VCaP (cell line): ENCODE data around the gene FBXL19.

Source experiments
- H3K27ac ChIP-seq: fragments of 450-650 bp; 2 replicates; pipeline ENCODE4 v1.5.1; 2017
- CTCF ChIP-seq: fragments of 450-650 bp; conservative IDR thresholded peaks from 2 replicates; pipeline ENCODE4 v1.5.1; 2017; ENCODE audit warnings: mild to moderate bottlenecking, moderate library complexity

FBXL19 gene

DNA sequence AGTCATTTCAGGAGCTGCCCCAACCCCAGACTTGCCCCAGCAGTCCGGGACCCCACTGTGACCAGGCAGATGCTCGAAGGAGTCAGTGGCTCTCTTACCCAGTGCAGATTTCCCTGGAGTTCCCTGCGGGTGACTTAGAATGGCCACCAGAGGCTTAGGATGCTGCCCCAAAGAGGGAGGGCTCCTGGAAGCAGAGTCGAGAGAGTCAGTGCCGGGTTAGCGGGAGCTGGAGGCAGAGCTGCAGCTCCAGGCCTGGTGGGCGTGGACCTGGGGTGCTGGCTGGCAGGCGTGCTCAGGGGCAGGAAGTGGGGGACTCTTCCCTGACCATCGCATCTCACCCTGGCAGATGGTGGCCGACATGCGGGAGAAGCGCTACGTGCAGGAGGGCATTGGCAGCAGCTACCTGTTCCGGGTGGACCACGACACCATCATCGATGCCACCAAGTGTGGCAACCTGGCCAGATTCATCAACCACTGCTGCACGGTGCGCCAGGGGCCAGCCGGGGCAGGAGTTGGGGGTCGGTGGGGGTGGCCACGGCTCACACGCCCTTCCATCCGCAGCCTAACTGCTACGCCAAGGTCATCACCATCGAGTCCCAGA, 60.0 kb downstream of the FBXL19 start:
- no peak for TF ChIP-seq CTCF
- no peak overlapping the region for H3K27ac ChIP-seq

DNA sequence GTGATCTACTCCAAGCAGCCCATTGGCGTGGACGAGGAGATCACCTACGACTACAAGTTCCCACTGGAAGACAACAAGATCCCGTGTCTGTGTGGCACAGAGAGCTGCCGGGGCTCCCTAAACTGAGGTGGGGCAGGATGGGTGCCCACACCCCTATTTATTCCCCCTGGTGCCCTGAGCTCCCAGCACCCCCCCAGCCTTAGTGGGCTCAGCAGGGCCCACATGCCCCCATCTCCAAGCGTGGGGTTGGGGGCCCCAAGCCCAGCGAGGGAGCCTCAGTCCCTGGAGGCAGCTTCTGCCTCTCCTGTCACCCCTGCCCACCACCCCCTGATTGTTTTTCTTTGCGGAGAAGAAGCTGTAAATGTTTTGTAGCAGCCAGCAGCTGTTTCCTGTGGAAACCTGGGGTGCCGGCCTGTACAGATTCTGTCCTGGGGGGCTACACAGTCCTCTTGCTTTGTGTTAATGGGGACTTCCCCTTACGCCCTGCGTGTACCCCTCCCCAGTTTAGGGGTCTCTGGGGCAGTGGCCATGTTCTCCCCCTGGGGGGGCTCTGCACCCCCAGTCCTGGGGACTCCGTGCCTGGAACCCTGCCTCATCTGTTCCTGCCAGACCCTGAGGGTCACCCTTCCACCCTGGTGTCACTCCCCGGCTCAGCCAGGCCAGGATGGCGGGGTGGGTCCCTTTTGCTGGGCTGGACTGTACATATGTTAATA, 60.7 kb downstream of the FBXL19 start:
- no peak overlapping the region for H3K27ac ChIP-seq
- no peak for TF ChIP-seq CTCF

DNA sequence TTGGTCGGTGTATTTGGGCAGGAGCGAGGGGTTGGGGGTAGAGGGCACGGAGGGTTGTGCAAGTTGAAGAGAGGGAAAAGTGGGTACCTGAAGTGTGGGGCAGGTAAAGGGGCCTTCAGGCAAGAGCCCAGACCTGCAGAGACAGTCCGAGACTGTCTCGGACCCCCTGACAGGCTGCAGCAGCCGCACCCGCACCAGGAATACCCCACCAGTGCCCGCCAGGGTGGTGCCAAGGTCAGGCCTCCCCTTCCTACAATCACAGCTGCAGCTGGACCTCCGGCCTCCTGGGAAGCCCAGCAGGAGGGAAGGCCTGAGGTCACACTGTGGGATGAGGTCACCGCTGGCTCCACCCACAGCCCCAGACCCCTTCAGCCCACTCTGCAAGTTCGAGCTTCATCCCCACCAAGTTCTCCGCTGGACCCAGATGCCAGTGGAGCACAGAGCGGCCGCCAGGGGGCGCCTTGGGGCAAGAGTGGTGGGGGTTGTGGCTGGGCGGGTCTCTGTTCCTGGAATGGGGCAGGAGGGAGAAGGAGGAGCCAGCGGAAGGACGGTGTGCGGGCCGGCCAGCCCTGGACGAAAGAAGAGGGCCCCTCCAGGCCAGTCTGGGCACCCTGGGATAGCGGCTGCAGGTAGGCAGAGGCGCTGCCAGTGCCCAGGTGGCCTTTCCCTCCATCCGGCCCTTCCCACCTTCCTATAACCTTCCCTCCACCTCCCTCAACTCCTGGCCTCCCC, 61.5 kb downstream of the FBXL19 start, which contains the start of gene HSD3B7:
TSS of gene HSD3B7 (plus strand) at position 539 of the 732 bp plus-strand sequence. CDS start 452 bp downstream, outside the sequence.
- no peak within 1 kb of the TSS for H3K27ac ChIP-seq
- TF ChIP-seq CTCF: peak; percentile 85

DNA sequence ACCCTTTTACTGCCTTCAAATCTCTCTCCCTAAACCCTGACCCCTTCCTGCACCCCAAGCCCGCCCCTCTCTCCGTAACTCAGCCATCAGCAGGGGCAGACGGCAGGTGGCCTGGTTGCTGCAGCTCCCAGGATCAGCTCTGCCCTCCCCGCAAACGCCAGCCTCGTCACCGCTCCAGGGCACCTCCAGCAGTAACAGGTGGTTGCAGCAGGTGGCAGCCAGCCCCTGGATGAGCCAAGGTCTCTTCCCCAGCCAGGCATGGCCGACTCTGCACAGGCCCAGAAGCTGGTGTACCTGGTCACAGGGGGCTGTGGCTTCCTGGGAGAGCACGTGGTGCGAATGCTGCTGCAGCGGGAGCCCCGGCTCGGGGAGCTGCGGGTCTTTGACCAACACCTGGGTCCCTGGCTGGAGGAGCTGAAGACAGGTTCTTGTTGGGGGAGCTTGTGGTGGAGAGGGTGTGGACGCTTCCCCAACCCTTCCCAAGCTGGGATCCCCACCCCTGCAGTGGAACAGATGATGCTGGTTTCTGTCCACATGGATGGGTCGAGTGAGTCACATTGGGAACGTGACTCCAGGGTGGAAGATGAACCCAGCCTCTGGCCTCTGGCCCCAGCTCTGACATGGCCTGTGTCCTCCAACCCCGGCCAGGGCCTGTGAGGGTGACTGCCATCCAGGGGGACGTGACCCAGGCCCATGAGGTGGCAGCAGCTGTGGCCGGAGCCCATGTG, 62.2 kb downstream of the FBXL19 start:
- H3K27ac ChIP-seq: no peak overlapping the region
- TF ChIP-seq CTCF: no peak

DNA sequence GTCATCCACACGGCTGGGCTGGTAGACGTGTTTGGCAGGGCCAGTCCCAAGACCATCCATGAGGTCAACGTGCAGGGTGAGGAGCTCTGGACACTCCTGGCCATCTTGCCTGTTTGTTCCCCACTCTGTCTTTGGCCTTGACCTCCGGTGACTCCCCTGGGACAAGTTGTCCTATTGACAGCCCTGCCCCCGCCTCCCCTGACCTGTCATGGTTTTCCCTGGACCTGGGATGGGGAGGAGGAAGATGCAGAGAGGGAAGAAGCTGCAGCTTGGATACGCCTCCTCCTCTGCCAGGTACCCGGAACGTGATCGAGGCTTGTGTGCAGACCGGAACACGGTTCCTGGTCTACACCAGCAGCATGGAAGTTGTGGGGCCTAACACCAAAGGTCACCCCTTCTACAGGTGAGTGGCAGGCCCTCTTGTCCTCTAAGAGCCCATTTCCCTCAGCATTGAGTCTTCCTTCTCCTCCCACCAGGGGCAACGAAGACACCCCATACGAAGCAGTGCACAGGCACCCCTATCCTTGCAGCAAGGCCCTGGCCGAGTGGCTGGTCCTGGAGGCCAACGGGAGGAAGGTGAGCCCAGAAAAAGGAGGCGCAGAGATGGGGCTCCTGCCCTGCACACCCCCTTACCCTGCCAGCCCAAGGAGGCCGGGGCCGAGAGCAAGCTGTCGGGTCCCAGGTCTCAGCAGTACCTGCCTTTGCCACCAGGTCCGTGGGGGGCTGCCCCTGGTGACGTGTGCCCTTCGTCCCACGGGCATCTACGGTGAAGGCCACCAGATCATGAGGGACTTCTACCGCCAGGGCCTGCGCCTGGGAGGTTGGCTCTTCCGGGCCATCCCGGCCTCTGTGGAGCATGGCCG, 63.0 kb downstream of the FBXL19 start:
- H3K27ac ChIP-seq: no peak overlapping the region
- TF ChIP-seq CTCF: no peak

DNA sequence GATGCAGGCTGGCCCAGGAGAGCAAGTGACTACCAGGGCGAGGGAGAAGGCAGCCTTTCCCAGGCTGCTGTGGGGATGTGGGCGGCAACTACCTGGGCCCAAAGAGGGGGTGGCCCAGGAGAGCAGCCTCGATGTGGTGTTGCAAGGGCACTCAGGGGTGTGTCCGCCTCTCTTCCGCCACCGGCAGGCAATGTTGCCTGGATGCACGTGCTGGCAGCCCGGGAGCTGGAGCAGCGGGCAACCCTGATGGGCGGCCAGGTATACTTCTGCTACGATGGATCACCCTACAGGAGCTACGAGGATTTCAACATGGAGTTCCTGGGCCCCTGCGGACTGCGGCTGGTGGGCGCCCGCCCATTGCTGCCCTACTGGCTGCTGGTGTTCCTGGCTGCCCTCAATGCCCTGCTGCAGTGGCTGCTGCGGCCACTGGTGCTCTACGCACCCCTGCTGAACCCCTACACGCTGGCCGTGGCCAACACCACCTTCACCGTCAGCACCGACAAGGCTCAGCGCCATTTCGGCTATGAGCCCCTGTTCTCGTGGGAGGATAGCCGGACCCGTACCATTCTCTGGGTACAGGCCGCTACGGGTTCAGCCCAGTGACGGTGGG, 64.3 kb downstream of the FBXL19 start:
- no peak overlapping the region for H3K27ac ChIP-seq
- no peak for TF ChIP-seq CTCF
